GM10248 (cell line): ENCODE data around the gene DBX1.
"Not testable (repeated sequence)": the region's sequence is repeated elsewhere in the genome, so short reads cannot be mapped to it uniquely, and the experiment has no call there.

Source experiments
- CTCF ChIA-PET: fragments of 300-600 bp; sonication (Branson Sonifier 250); formaldehyde crosslinking; extraction: SDS; loops from one replicate; lab custom pipeline; 2021; ENCODE audit warnings: antibody characterized with exemption; lab: Yijun Ruan, JAX
- POLR2A ChIA-PET: fragments of 350-650 bp; sonication (Branson Sonifier 250); formaldehyde crosslinking; extraction: SDS; loops from one replicate; lab custom pipeline; 2020; ENCODE audit warnings: antibody characterized with exemption; lab: Yijun Ruan, JAX
- DNase-seq: peaks from one replicate; pipeline ENCODE4 v3.0.0; 2012; ENCODE audit errors: extremely low spot score
- CTCF ChIP-seq: IDR thresholded peaks from 2 replicates; pipeline ENCODE4 v1.5.1; 2012; ENCODE audit warnings: mild to moderate bottlenecking, low read depth; ENCODE audit errors: extremely low read depth, missing control alignments, control extremely low read depth

Gene DBX1

DNA sequence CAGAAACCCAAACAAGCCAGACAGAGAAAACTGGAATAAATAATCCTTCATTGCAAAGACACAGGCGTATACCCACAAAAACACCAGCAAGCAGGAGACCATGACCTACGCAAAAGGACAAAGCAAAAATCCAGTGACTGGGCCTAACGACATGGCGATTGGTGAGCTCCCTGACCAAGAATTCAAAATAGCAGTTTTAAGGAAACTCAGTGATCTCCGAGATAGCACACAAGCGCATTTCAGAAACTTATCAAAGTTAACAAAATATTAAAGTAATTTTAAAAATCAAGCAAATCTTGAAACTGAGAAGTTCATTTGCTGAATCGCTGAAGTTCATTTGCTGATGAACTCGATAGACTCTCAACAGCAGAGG is 27.6 kb downstream of the DBX1 start:
- no peak for DNase-seq
- ChIA-PET POLR2A (no interaction called here), CTCF (interaction anchor here (0.6 to 6.2 kb wide), 37 partner anchors 9 to 572 kb away, joined by 3 to 53 read pairs (median 4); no protein-coding TSS in a partner anchor)
- TF ChIP-seq CTCF, result no peak

- peak; percentile 64 for DNase-seq
- CTCF ChIA-PET, result interaction anchor here (0.6 to 6.2 kb wide), 43 partner anchors 8 to 575 kb away, joined by 3 to 53 read pairs (median 4); no protein-coding TSS in a partner anchor
- POLR2A ChIA-PET, result no interaction called here
- peak; percentile 89 for TF ChIP-seq CTCF
Observed at GRCh38 chr11:20131788-20132666, 28.2 kb downstream of the DBX1 start.

DNA sequence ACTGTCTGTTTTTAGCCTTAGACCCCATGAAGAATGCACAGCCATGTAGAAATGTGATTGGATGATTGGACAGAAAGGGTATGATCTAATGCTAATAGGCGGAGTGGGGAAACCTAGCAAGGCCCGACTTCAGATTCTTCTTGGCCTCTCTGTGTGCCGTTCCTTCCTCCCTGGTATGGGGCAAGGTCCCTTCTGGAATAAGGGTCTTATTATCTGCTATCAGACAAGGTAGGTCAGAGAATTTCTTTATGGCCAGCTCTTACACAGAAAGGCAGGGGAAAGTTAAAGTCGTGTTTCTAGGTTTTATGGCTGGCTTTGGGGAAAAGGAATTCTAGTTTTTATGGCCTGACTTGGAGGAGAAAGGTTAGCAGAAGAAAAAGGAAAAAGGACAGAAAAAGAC is 30.6 kb downstream of the DBX1 start:
- POLR2A ChIA-PET, result no interaction called here
- CTCF ChIA-PET, result interaction anchor here (1.1 to 6.6 kb wide), 14 partner anchors 8 to 483 kb away, joined by 3 to 145 read pairs (median 8); no protein-coding TSS in a partner anchor
- no peak for DNase-seq
- TF ChIP-seq CTCF, result no peak

DNA sequence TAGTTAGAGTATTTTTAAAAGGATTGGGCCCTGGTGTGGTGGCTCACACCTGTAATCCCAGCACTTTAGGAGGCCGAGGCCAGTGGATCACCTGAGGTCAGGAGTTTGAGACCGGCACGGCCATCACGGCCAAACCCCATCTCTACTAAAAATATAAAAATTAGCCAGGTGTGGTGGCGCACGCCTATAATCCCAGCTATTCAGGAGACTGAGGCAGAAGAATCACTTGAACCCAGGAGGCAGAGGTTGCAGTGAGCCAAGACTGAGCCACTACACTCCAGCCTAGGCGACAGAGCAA is 31.8 kb downstream of the DBX1 start:
- DNase-seq, POLR2A ChIA-PET: not testable (repeated sequence)
- CTCF ChIA-PET, result interaction anchor here (0.7 to 6.6 kb wide), 58 partner anchors 9 to 1384 kb away, joined by 3 to 145 read pairs (median 5); no protein-coding TSS in a partner anchor

DNA sequence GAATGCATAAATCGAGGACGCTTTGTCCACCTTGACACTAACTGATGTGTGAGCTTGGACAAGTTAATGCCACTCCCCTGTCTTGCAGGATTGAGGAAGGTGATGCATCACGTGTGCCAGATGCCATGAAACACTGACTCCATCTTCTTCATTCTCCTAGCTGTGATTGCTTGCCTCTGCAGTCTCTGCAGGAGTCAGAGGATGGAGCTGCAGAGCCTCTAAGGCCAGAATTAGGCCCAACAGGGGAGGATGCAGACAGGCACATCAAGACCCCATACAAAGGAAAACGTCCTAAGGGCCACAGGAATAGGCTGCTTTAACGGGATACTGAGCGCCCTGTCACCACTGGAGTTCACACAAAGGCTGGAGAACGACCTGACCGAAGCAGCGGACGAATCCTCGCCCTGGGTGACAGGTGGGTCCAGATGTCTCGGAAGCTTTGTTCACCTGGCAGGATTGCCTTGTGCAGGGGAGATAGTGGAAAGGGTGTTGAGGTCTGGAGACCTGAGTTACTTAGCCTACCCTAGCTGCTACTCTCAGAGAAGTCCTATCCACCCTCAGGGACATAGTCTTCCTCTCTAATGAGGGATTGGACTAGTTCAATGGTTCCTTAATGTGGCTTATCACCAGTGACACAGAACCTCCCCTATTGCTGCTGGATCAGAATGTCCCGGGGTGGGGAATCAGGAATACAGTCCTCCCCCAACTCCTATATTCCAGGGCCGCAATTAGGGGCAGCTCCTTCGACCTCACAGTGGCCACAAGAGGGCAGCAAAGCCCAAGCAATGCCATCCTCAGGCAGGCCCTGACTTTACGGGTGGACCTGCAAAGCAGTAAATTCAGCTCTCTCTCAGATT is 32.4 kb downstream of the DBX1 start:
- CTCF ChIA-PET, result interaction anchor here (0.7 to 6.6 kb wide), 64 partner anchors 9 to 1384 kb away, joined by 3 to 145 read pairs (median 5); no protein-coding TSS in a partner anchor
- POLR2A ChIA-PET, result no interaction called here
- DNase-seq, result peak; percentile 70
- peak; percentile 91 for TF ChIP-seq CTCF

DNA sequence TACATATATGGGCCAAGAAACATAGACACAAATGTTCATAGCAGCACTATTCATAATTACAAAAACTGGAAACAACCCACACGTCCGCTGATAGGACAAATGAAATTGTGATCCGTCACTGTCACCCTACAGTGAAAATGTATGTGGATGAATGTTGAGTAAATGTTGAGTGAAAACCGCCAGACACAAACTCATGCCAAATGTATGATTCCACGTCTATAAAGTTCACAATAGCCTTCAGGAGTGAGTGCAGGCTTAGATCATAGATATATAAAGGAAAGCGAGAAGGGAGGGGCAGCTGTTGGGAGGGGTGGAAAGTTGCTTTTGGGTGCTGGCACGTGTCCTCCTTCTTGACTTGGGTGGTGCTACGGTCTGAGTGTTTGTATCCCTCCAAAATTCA is 33.6 kb downstream of the DBX1 start:
- ChIA-PET CTCF (interaction anchor here (1.0 to 6.6 kb wide), 13 partner anchors 11 to 482 kb away, joined by 3 to 145 read pairs (median 6); no protein-coding TSS in a partner anchor), POLR2A (no interaction called here)
- no peak for TF ChIP-seq CTCF
- no peak for DNase-seq
